AG04449 (cell line): ENCODE data around the gene LRP1.
A peak's percentile ranks its signal among the peaks of the same experiment; 100 is the strongest.

ENCODE experiments used
- CTCF ChIA-PET: fragments of 350-600 bp; formaldehyde crosslinking; extraction: SDS; loops from one replicate; lab custom pipeline; 2021; ENCODE audit warnings: antibody characterized with exemption; lab: Yijun Ruan, JAX
- POLR2A ChIA-PET: fragments of 400-600, 350-600 bp; formaldehyde crosslinking; extraction: SDS; loops from one replicate; lab custom pipeline; 2020; ENCODE audit warnings: antibody characterized with exemption, inconsistent platforms; lab: Yijun Ruan, JAX
- DNase-seq: peaks from one replicate; pipeline ENCODE4 v3.0.0-alpha.2; 2010; ENCODE audit warnings: low read depth, low spot score
- H3K4me3 ChIP-seq: 2 replicates; pipeline ENCODE4 v1.5.1; 2011; ENCODE audit warnings: low read depth, mild to moderate bottlenecking, control low read depth, low read length
- CTCF ChIP-seq: IDR thresholded peaks from one replicate; pipeline ENCODE4 v1.5.1; 2011; ENCODE audit warnings: mild to moderate bottlenecking, moderate library complexity, low read length, control low read depth, inconsistent platforms; ENCODE audit not compliant: insufficient read depth; ENCODE audit errors: missing control alignments

The LRP1 gene

DNA sequence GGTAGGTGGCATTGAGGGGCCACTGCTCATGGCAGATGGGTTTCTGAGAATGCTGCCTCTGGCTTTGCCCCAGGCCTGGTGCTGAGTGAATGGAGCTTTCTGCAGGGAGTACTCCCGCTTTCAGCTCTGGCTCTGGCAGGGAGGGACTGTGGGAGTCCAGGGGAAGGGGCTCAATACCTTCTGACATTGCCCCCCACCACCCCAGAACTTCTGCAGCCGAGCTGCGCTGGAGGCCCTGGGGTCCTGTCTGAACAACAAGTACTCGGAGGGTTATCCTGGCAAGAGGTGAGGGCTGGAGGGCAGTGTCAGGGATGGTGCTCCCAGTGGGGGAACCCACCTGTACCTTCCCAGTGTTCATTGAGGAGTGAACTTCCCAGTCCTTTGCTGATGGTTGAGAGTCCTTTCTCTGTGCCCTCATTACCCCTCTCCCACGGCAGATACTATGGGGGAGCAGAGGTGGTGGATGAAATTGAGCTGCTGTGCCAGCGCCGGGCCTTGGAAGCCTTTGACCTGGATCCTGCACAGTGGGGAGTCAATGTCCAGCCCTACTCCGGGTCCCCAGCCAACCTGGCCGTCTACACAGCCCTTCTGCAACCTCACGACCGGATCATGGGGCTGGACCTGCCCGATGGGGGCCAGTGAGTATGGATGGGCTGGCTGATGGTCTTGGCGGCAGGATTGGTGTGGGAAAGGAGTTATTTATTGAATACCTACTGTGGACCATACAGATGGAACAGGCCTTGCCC is 103.2 kb downstream of the LRP1 start:
- DNase-seq, result no peak
- TF ChIP-seq CTCF, result no peak
- H3K4me3 ChIP-seq, result peak overlapping the region; percentile 93
- CTCF ChIA-PET, result interaction anchor here (1.2 to 13.3 kb wide), 4 partner anchors 12 to 221 kb away, joined by 4 to 425 read pairs (median 155); partner anchors contain the start of gene NXPH4
- POLR2A ChIA-PET, result interaction anchor here (1.4 to 3.4 kb wide), 5 partner anchors 8 to 227 kb away, joined by 4 to 74 read pairs (median 7); no protein-coding TSS in a partner anchor

DNA sequence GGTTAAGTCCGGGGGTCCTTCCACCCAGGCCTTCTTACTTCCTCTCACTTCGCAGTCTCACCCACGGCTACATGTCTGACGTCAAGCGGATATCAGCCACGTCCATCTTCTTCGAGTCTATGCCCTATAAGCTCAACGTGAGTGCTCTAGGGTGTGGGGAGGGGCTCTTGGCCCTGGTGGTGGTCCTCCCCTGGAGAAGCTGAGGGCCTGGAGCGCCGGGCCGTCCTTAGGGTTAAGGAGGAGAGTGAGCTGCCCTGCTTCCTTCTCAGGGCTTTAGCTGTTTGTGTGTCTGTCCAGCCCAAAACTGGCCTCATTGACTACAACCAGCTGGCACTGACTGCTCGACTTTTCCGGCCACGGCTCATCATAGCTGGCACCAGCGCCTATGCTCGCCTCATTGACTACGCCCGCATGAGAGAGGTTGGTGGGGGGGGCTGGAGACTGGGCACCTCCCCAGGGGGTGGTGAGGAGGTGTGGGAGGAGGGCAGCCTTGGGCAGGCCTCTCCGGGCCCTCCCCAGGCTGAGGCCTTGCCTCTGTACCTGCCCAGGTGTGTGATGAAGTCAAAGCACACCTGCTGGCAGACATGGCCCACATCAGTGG is 104.0 kb downstream of the LRP1 start:
- CTCF ChIA-PET, result interaction anchor here (1.2 to 13.3 kb wide), 5 partner anchors 9 to 220 kb away, joined by 4 to 425 read pairs (median 20); partner anchors contain the start of gene NXPH4
- no peak for TF ChIP-seq CTCF
- peak overlapping the region; percentile 2 for H3K4me3 ChIP-seq
- DNase-seq, result no peak
- POLR2A ChIA-PET, result interaction anchor here (1.0 to 3.4 kb wide), 2 partner anchors 7 to 9 kb away, joined by 3 to 74 read pairs; no protein-coding TSS in a partner anchor

GRCh38 chr12:57233357-57234232 is 105.3 kb downstream of the LRP1 start:
- CTCF ChIA-PET, result interaction anchor here (1.6 to 13.3 kb wide), 4 partner anchors 10 to 219 kb away, joined by 3 to 425 read pairs (median 148); partner anchors contain the start of gene NXPH4
- DNase-seq, result no peak
- no peak overlapping the region for H3K4me3 ChIP-seq
- POLR2A ChIA-PET, result interaction anchor here (0.5 to 0.7 kb wide), 2 partner anchors 15 to 32 kb away, joined by 3 read pairs; no protein-coding TSS in a partner anchor
- no peak for TF ChIP-seq CTCF

DNA sequence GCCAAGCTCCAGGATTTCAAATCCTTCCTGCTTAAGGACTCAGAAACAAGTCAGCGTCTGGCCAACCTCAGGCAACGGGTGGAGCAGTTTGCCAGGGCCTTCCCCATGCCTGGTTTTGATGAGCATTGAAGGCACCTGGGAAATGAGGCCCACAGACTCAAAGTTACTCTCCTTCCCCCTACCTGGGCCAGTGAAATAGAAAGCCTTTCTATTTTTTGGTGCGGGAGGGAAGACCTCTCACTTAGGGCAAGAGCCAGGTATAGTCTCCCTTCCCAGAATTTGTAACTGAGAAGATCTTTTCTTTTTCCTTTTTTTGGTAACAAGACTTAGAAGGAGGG is 105.9 kb downstream of the LRP1 start:
- TF ChIP-seq CTCF, result no peak
- CTCF ChIA-PET, result interaction anchor here (1.6 to 13.3 kb wide), 4 partner anchors 9 to 218 kb away, joined by 3 to 425 read pairs (median 148); partner anchors contain the start of gene NXPH4
- no peak overlapping the region for H3K4me3 ChIP-seq
- DNase-seq, result no peak
- POLR2A ChIA-PET, result interaction anchor here (0.5 to 0.7 kb wide), 2 partner anchors 16 to 33 kb away, joined by 3 read pairs; no protein-coding TSS in a partner anchor

DNA sequence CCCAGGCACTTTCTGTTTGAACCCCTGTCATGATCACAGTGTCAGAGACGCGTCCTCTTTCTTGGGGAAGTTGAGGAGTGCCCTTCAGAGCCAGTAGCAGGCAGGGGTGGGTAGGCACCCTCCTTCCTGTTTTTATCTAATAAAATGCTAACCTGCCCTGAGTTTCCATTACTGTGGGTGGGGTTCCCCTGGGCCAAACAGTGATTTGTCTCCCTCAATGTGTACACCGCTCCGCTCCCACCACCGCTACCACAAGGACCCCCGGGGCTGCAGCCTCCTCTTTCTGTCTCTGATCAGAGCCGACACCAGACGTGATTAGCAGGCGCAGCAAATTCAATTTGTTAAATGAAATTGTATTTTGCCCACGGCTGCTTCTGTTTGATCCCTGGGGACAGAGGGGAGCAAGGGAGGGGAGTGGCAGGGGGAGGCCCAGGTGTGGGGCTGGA is 106.3 kb downstream of the LRP1 start:
- POLR2A ChIA-PET, result interaction anchor here (0.5 kb wide), 1 partner anchor 16 kb away, joined by 3 read pairs; no protein-coding TSS in a partner anchor
- H3K4me3 ChIP-seq, result no peak overlapping the region
- TF ChIP-seq CTCF, result no peak
- CTCF ChIA-PET, result interaction anchor here (1.6 to 12.6 kb wide), 2 partner anchors 19 to 218 kb away, joined by 3 to 290 read pairs; partner anchors contain the start of gene NXPH4
- no peak for DNase-seq
